Suprapubic skin (tissue), 4 donors: ENCODE results near the gene ESPN.

Experiments
- CTCF ChIP-seq, 2 donors: fragments of 200-600 bp in 1 of 2; fragments of 450-650 bp in 1 of 2; sonication (generic) in 1 of 2; IDR thresholded peaks; one replicate each; pipeline ENCODE4 v1.5.1; 2016 to 2019; ENCODE audit warnings: antibody characterized with exemption in 2 of 2, mild to moderate bottlenecking in 1 of 2, moderate library complexity in 1 of 2
- POLR2A ChIP-seq, 2 donors: fragments of 450-650 bp; IDR thresholded peaks; one replicate each; pipeline ENCODE4 v1.6.1; 2017; ENCODE audit warnings: antibody characterized with exemption in 2 of 2, mild to moderate bottlenecking in 2 of 2, moderate library complexity in 2 of 2
- POLR2AphosphoS5 ChIP-seq, 3 donors: sonication (generic); formaldehyde crosslinking; IDR thresholded peaks; one replicate each; pipeline ENCODE4 v1.6.1; 2017; ENCODE audit warnings: antibody characterized with exemption in 3 of 3

DNA sequence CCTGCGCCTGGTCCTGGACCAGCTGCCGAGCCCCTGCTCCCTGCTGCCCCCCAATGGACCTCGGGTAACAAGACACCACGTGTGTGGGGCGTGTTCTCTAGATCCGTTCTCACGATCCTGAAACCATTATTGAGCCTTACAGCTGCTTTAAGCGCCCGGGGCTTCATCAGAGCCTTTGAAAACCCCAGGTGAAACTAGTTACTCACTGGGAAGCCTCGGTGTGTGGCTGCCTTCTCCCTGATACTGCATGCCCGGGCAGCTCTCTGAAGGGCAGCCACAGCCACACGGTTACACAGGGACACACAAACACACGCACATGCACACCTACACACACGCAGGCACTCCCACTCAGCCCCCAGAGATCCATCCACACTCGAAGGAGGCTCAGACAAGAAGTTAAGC is 10.1 kb upstream of the ESPN start:
- TF ChIP-seq CTCF (IDR thresholded peaks at IDR 0.05) = peak in 1 of 2 donors; percentile 34
- TF ChIP-seq POLR2AphosphoS5 (IDR thresholded peaks at IDR 0.05) = no peak
- no peak for TF ChIP-seq POLR2A (IDR thresholded peaks at IDR 0.05)
